Measurements from ENCODE around the gene ATG9B.

GRCh38 chr7:150980663-150981062 is 43.6 kb downstream of the ATG9B start:
- no peak for TF ChIP-seq CTCF (conservative IDR thresholded peaks at IDR 0.05 in 1 of 2, IDR thresholded peaks at IDR 0.05 in 1 of 2; ENCODE audit: extremely low read depth in 1 of 2, insufficient read depth in 1 of 2, low read depth in 1 of 2, low read length in 2 of 2)
- TF ChIP-seq EZH2 (IDR thresholded peaks at IDR 0.05; ENCODE audit: borderline replicate concordance, low read length): no peak

Measured in mammary epithelial cell (primary cell).